ENCODE data around the gene ROR2. TPM values are rescaled to one million over a fixed set of nuclear protein-coding genes. Genes with fewer than 3 reads are reported as not detected.

The ROR2 gene
- total RNA-seq, 1 experiment from 2014 or later = 0.84 TPM

DNA sequence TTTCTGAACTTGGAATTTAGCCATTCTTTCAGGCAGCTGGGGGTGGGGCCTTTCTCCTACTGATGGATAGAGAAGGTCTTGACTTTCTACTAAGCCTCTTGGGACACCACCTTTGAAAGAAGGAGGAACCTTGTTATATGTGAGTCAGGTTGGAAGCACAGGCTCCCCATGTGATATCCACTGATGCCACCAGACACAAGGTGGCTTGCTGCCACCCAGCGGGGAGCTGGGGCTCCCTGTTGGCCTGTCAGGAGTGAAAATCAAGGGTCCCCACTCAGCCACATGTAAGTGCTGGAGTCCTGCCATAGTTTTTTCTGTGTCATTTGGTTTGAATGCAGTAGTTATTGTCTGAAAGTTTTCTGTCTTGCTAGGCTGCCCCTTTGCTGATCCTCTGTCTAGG is 274.0 kb downstream of the ROR2 start:
- intact Hi-C loops (cut with micrococcal nuclease) = loop anchor here (1.0 to 10.0 kb wide), 3 partner anchors 49 to 761 kb away; no protein-coding TSS in a partner anchor
- BruUV-seq (replicated peaks) = no TSS peak
- Mint-ChIP-seq H3K9me3 (ENCODE audit: unreplicated experiment) (no peaks in the 10 kb centered on the region), H3K4me3 (ENCODE audit: unreplicated experiment) (no peak overlapping the region), H3K27ac (ENCODE audit: low read depth, unreplicated experiment) (peak overlapping the region; percentile 63), H3K4me1 (ENCODE audit: insufficient read depth, unreplicated experiment) (no peaks in the 10 kb centered on the region), H3K36me3 (ENCODE audit: insufficient read depth, unreplicated experiment) (no peaks in the 10 kb centered on the region), H3K27me3 (ENCODE audit: insufficient read depth, unreplicated experiment) (no peaks in the 10 kb centered on the region)
- TF ChIP-seq, protein P1, sequence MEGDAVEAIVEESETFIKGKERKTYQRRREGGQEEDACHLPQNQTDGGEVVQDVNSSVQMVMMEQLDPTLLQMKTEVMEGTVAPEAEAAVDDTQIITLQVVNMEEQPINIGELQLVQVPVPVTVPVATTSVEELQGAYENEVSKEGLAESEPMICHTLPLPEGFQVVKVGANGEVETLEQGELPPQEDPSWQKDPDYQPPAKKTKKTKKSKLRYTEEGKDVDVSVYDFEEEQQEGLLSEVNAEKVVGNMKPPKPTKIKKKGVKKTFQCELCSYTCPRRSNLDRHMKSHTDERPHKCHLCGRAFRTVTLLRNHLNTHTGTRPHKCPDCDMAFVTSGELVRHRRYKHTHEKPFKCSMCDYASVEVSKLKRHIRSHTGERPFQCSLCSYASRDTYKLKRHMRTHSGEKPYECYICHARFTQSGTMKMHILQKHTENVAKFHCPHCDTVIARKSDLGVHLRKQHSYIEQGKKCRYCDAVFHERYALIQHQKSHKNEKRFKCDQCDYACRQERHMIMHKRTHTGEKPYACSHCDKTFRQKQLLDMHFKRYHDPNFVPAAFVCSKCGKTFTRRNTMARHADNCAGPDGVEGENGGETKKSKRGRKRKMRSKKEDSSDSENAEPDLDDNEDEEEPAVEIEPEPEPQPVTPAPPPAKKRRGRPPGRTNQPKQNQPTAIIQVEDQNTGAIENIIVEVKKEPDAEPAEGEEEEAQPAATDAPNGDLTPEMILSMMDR (IDR thresholded peaks at IDR 0.05; ENCODE audit: unreplicated experiment) = peak; percentile 27
- CTCF ChIA-PET = interaction anchor here (0.6 to 1.0 kb wide), 4 partner anchors 49 to 315 kb away, joined by 3 to 4 read pairs (median 3); no protein-coding TSS in a partner anchor
- POLR2A ChIA-PET = interaction anchor here (0.8 to 0.9 kb wide), 2 partner anchors 79 to 243 kb away, joined by 3 read pairs; no protein-coding TSS in a partner anchor
- DNase-seq (ENCODE audit: unreplicated experiment) = peak; percentile 65

GRCh38 chr9:91664663-91665062 is 285.4 kb downstream of the ROR2 start:
- ChIA-PET POLR2A (no interaction called here), CTCF (interaction anchor here (0.8 to 1.0 kb wide), 2 partner anchors 12 to 60 kb away, joined by 4 read pairs; no protein-coding TSS in a partner anchor)
- no peaks in the 10 kb centered on the region for H3K9me3 Mint-ChIP-seq (ENCODE audit: unreplicated experiment)
- no peak overlapping the region for H3K27ac Mint-ChIP-seq (ENCODE audit: low read depth, unreplicated experiment)
- H3K4me3 Mint-ChIP-seq (ENCODE audit: unreplicated experiment) = no peak overlapping the region
- H3K27me3 Mint-ChIP-seq (ENCODE audit: insufficient read depth, unreplicated experiment) = no peaks in the 10 kb centered on the region
- BruUV-seq (replicated peaks) = no TSS peak
- peaks cover 7% of the 10 kb centered on the region for H3K4me1 Mint-ChIP-seq (ENCODE audit: insufficient read depth, unreplicated experiment)
- intact Hi-C loops (cut with micrococcal nuclease) = no loop called here
- TF ChIP-seq, protein P1 (IDR thresholded peaks at IDR 0.05; ENCODE audit: unreplicated experiment) = no peak
- H3K36me3 Mint-ChIP-seq (ENCODE audit: insufficient read depth, unreplicated experiment) = no peaks in the 10 kb centered on the region
- DNase-seq (ENCODE audit: unreplicated experiment) = no peak

- TF ChIP-seq, protein P1 (IDR thresholded peaks at IDR 0.05; ENCODE audit: unreplicated experiment) = no peak
- BruUV-seq (replicated peaks) = no TSS peak
- Mint-ChIP-seq H3K27ac (ENCODE audit: low read depth, unreplicated experiment) (no peak overlapping the region), H3K4me3 (ENCODE audit: unreplicated experiment) (no peak overlapping the region), H3K36me3 (ENCODE audit: insufficient read depth, unreplicated experiment) (no peaks in the 10 kb centered on the region), H3K4me1 (ENCODE audit: insufficient read depth, unreplicated experiment) (peaks cover 7% of the 10 kb centered on the region), H3K9me3 (ENCODE audit: unreplicated experiment) (no peaks in the 10 kb centered on the region), H3K27me3 (ENCODE audit: insufficient read depth, unreplicated experiment) (no peaks in the 10 kb centered on the region)
- POLR2A ChIA-PET = interaction anchor here (0.6 kb wide), 1 partner anchor 1897 kb away, joined by 3 read pairs; no protein-coding TSS in a partner anchor
- CTCF ChIA-PET = interaction anchor here (0.8 kb wide), 1 partner anchor 61 kb away, joined by 4 read pairs; no protein-coding TSS in a partner anchor
- intact Hi-C loops (cut with micrococcal nuclease) = no loop called here
- peak; percentile 57 for DNase-seq (ENCODE audit: unreplicated experiment)
Measured at GRCh38 chr9:91663858-91664257, 286.2 kb downstream of the ROR2 start.

DNA sequence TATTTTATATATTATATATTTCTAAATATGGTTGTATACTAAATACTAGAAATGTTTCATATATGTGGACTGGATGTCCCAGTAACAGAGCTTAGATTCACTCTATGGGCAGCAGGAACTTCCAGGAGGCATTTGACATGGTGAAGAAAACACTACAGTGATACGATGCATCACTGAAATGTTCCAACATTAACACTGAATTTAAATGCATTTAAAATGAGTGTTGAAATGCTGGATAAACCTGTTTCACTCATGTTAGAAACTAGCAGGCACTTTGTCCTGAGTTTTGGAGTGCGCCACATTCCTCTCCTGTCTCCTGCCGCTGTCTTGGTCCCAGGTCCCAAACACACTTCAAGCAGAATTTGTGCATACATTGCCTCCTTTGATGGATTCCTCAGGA is 288.6 kb downstream of the ROR2 start:
- Mint-ChIP-seq H3K27me3 (ENCODE audit: insufficient read depth, unreplicated experiment) (peaks cover 3% of the 10 kb centered on the region), H3K4me3 (ENCODE audit: unreplicated experiment) (no peak overlapping the region), H3K4me1 (ENCODE audit: insufficient read depth, unreplicated experiment) (peaks cover 7% of the 10 kb centered on the region), H3K9me3 (ENCODE audit: unreplicated experiment) (no peaks in the 10 kb centered on the region), H3K36me3 (ENCODE audit: insufficient read depth, unreplicated experiment) (no peaks in the 10 kb centered on the region), H3K27ac (ENCODE audit: low read depth, unreplicated experiment) (no peak overlapping the region)
- no TSS peak for BruUV-seq (replicated peaks)
- POLR2A ChIA-PET = no interaction called here
- no peak for DNase-seq (ENCODE audit: unreplicated experiment)
- TF ChIP-seq, protein P1 (IDR thresholded peaks at IDR 0.05; ENCODE audit: unreplicated experiment) = no peak
- CTCF ChIA-PET = interaction anchor here (1.0 kb wide), 1 partner anchor 73 kb away, joined by 6 read pairs; no protein-coding TSS in a partner anchor
- intact Hi-C loops (cut with micrococcal nuclease) = no loop called here
